HEK293 (cell line): ENCODE data around the gene KLHDC8B.

Source experiments
- TCF7L2 ChIP-seq: IDR thresholded peaks from 2 replicates; pipeline ENCODE4 v1.6.1; 2011; ENCODE audit warnings: low read depth, mild to moderate bottlenecking, inconsistent platforms, low read length, moderate library complexity, borderline replicate concordance
- TRIM28 ChIP-seq: IDR thresholded peaks from 2 replicates; pipeline ENCODE4 v1.6.1; 2011; ENCODE audit warnings: low read length, control low read depth, borderline replicate concordance
- ZBTB48 ChIP-seq: fragments of 450-650 bp; formaldehyde crosslinking; IDR thresholded peaks from 2 replicates; pipeline ENCODE4 v1.5.1; 2016; ENCODE audit warnings: missing biosample characterization, missing genetic modification characterization
- ZNF140 ChIP-seq: fragments of 450-650 bp; formaldehyde crosslinking; IDR thresholded peaks from 2 replicates; pipeline ENCODE4 v1.5.1; 2016; ENCODE audit warnings: missing biosample characterization, missing genetic modification characterization
- ZNF157 ChIP-seq: fragments of 450-650 bp; formaldehyde crosslinking; IDR thresholded peaks from 2 replicates; pipeline ENCODE4 v1.5.1; 2016; ENCODE audit warnings: missing biosample characterization, missing genetic modification characterization
- ZNF843 ChIP-seq: fragments of 450-650 bp; formaldehyde crosslinking; IDR thresholded peaks from 2 replicates; pipeline ENCODE4 v1.5.1; 2016; ENCODE audit warnings: missing biosample characterization, missing genetic modification characterization
- TF ChIP-seq, protein P1 (sequence below): fragments of 450-650 bp; formaldehyde crosslinking; IDR thresholded peaks from 2 replicates; pipeline ENCODE4 v1.5.1; 2016; ENCODE audit warnings: missing biosample characterization, missing genetic modification characterization
- TF ChIP-seq, protein P2 (sequence below): fragments of 450-650 bp; formaldehyde crosslinking; IDR thresholded peaks from 2 replicates; pipeline ENCODE4 v1.5.1; 2016; ENCODE audit warnings: missing biosample characterization, missing genetic modification characterization, low read depth
- TF ChIP-seq, protein P3 (sequence below): fragments of 450-650 bp; formaldehyde crosslinking; conservative IDR thresholded peaks from 2 replicates; pipeline ENCODE4 v1.5.1; 2016; ENCODE audit warnings: low read depth, missing biosample characterization, missing genetic modification characterization

DNA sequence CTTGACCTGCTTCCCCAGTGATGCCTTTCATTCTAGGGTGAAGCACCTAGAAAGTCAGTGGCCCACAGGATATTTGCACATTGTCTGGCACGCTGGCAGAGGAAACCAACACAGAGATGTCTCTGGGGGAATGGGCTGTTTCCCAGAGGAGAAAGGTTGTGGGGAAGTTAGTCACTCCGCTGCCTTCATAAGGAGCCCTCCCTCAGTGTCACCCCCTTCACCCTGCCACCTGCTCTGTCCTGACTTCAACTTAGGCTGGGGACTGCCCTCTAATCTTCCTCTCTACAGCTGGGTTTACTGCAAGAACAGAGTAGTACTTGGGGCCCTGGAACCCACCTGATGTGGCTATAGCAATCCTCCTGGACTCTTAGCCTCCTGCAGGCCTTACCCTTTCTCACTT lies 5.7 kb downstream of the KLHDC8B start:
- TF ChIP-seq TCF7L2 (no peak), ZNF843 (no peak), ZNF157 (tag by site-specific recombination) (no peak), ZNF140 (no peak), ZBTB48 (tag by site-specific recombination) (no peak), TRIM28 (no peak)
- TF ChIP-seq, protein P1, sequence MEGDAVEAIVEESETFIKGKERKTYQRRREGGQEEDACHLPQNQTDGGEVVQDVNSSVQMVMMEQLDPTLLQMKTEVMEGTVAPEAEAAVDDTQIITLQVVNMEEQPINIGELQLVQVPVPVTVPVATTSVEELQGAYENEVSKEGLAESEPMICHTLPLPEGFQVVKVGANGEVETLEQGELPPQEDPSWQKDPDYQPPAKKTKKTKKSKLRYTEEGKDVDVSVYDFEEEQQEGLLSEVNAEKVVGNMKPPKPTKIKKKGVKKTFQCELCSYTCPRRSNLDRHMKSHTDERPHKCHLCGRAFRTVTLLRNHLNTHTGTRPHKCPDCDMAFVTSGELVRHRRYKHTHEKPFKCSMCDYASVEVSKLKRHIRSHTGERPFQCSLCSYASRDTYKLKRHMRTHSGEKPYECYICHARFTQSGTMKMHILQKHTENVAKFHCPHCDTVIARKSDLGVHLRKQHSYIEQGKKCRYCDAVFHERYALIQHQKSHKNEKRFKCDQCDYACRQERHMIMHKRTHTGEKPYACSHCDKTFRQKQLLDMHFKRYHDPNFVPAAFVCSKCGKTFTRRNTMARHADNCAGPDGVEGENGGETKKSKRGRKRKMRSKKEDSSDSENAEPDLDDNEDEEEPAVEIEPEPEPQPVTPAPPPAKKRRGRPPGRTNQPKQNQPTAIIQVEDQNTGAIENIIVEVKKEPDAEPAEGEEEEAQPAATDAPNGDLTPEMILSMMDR (tag by site-specific recombination): no peak
- TF ChIP-seq, protein P2, sequence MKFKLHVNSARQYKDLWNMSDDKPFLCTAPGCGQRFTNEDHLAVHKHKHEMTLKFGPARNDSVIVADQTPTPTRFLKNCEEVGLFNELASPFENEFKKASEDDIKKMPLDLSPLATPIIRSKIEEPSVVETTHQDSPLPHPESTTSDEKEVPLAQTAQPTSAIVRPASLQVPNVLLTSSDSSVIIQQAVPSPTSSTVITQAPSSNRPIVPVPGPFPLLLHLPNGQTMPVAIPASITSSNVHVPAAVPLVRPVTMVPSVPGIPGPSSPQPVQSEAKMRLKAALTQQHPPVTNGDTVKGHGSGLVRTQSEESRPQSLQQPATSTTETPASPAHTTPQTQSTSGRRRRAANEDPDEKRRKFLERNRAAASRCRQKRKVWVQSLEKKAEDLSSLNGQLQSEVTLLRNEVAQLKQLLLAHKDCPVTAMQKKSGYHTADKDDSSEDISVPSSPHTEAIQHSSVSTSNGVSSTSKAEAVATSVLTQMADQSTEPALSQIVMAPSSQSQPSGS: no peak
- TF ChIP-seq, protein P3, sequence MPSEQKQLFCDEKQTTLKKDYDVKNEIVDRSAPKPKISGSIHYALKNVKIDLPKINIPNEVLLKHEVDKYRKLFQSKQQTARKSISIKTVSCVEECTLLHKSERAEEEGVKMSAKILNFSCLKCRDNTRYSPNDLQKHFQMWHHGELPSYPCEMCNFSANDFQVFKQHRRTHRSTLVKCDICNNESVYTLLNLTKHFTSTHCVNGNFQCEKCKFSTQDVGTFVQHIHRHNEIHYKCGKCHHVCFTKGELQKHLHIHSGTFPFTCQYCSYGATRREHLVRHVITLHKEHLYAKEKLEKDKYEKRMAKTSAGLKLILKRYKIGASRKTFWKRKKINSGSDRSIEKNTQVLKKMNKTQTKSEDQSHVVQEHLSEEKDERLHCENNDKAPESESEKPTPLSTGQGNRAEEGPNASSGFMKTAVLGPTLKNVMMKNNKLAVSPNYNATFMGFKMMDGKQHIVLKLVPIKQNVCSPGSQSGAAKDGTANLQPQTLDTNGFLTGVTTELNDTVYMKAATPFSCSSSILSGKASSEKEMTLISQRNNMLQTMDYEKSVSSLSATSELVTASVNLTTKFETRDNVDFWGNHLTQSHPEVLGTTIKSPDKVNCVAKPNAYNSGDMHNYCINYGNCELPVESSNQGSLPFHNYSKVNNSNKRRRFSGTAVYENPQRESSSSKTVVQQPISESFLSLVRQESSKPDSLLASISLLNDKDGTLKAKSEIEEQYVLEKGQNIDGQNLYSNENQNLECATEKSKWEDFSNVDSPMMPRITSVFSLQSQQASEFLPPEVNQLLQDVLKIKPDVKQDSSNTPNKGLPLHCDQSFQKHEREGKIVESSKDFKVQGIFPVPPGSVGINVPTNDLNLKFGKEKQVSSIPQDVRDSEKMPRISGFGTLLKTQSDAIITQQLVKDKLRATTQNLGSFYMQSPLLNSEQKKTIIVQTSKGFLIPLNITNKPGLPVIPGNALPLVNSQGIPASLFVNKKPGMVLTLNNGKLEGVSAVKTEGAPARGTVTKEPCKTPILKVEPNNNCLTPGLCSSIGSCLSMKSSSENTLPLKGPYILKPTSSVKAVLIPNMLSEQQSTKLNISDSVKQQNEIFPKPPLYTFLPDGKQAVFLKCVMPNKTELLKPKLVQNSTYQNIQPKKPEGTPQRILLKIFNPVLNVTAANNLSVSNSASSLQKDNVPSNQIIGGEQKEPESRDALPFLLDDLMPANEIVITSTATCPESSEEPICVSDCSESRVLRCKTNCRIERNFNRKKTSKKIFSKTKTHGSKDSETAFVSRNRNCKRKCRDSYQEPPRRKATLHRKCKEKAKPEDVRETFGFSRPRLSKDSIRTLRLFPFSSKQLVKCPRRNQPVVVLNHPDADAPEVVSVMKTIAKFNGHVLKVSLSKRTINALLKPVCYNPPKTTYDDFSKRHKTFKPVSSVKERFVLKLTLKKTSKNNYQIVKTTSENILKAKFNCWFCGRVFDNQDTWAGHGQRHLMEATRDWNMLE (tag by site-specific recombination): no peak
